Gastroesophageal sphincter (tissue), 4 donors: ENCODE results near the gene AMN1. TPM values are rescaled to one million over a fixed set of nuclear protein-coding genes. Genes with fewer than 3 reads are reported as not detected.
"Not testable (repeated sequence)": the region's sequence is repeated elsewhere in the genome, so short reads cannot be mapped to it uniquely, and the experiment has no call there.

Source experiments
- ATAC-seq: fragments of 150-250 bp; one replicate; pipeline ENCODE4 v1.9.1; 2016; ENCODE audit warnings: mild to moderate bottlenecking, moderate library complexity
- H3K27ac ChIP-seq, 4 donors: fragments of 200-600 bp; sonication (generic) in 3 of 4; 1 replicate in 3 of 4; 2 replicates in 1 of 4; pipeline ENCODE4 v1.5.1; 2016 to 2019
- H3K27me3 ChIP-seq: fragments of 200-600 bp; sonication (generic); one replicate; pipeline ENCODE4 v1.5.1; 2019
- H3K36me3 ChIP-seq, 2 donors: fragments of 200-600 bp; sonication (generic); one replicate each; pipeline ENCODE4 v1.5.1; 2019; ENCODE audit warnings: control low read depth in 1 of 2
- H3K4me1 ChIP-seq, 3 donors: fragments of 200-600 bp; sonication (generic); 1 replicate in 2 of 3; 2 replicates in 1 of 3; pipeline ENCODE4 v1.5.1; 2016 to 2019; ENCODE audit warnings: control low read depth in 2 of 3
- H3K4me3 ChIP-seq, 2 donors: fragments of 200-600 bp; sonication (generic); one replicate each; pipeline ENCODE4 v1.5.1; 2019; ENCODE audit warnings: mild to moderate bottlenecking in 1 of 2, moderate library complexity in 1 of 2
- H3K9me3 ChIP-seq, 3 donors: fragments of 200-600 bp; sonication (generic); one replicate each; pipeline ENCODE4 v1.5.1; 2017 to 2019; ENCODE audit warnings: control low read depth in 2 of 3
- EP300 ChIP-seq: sonication (generic); formaldehyde crosslinking; IDR thresholded peaks from one replicate; pipeline ENCODE4 v1.6.1; 2017; ENCODE audit warnings: antibody characterized with exemption, mild to moderate bottlenecking
- POLR2A ChIP-seq, 2 donors: fragments of 450-650 bp; IDR thresholded peaks; one replicate each; pipeline ENCODE4 v1.6.1; 2017; ENCODE audit warnings: antibody characterized with exemption in 2 of 2, mild to moderate bottlenecking in 2 of 2, moderate library complexity in 1 of 2
- POLR2AphosphoS5 ChIP-seq: sonication (generic); formaldehyde crosslinking; IDR thresholded peaks from one replicate; pipeline ENCODE4 v1.6.1; 2017; ENCODE audit warnings: antibody characterized with exemption
- WGBS, 2 donors: methylation state at CpG; one replicate each; pipeline ENCODE4 v1.1.5; 2018; ENCODE audit warnings: low coverage in 1 of 2; 5-methylcytosine and 5-hydroxymethylcytosine counted together
- total RNA-seq, 4 donors: library from RNA; depleted of rRNA; stranded (reverse); fragments of >200 nt; gene quantifications; one replicate each; pipeline ENCODE4 v1.1.0, GENCODE V29; 2016
- TF ChIP-seq, protein P1 (sequence below), 4 experiments: fragments of 200-600 bp in 2 of 4; fragments of 450-650 bp in 2 of 4; sonication (generic) in 1 of 4; IDR thresholded peaks; one replicate each; pipeline ENCODE4 v1.5.1; 2017 to 2019; ENCODE audit warnings: antibody characterized with exemption in 4 of 4, mild to moderate bottlenecking in 2 of 4, moderate library complexity in 2 of 4

AMN1 gene
- total RNA-seq, 4 donors from 2014 or later = 7.5 to 19.3 (median 9.6) TPM

DNA sequence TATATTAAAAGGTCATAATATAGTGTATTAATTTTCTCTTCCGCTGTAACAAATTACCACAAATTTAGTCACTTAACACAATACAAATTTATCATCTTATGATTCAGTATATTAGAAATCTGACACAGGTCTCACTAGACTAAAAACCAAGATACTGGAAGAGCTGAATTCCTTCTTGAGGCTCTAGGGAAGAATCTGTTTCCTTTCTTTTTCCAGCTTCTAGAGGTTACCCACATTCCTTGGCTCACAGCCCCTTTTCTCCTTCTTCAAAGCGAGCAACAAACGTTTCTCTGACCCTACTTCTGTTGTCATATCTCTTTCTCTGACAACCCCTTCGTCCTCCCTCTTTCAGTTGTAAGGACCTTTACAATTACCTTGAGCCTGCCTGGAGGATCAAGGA lies 43.4 kb upstream of the AMN1 start:
- Histone ChIP-seq H3K9me3 (no peaks in the 10 kb centered on the region), H3K4me1 (no peaks in the 10 kb centered on the region), H3K36me3 (no peaks in the 10 kb centered on the region), H3K4me3 (no peak overlapping the region), H3K27me3 (peaks cover 11% of the 10 kb centered on the region), H3K27ac (no peak overlapping the region)
- ATAC-seq = no peak
- no peak for TF ChIP-seq POLR2AphosphoS5
- TF ChIP-seq POLR2A (IDR thresholded peaks at IDR 0.05) = no peak
- no peak for TF ChIP-seq EP300
- TF ChIP-seq, protein P1, sequence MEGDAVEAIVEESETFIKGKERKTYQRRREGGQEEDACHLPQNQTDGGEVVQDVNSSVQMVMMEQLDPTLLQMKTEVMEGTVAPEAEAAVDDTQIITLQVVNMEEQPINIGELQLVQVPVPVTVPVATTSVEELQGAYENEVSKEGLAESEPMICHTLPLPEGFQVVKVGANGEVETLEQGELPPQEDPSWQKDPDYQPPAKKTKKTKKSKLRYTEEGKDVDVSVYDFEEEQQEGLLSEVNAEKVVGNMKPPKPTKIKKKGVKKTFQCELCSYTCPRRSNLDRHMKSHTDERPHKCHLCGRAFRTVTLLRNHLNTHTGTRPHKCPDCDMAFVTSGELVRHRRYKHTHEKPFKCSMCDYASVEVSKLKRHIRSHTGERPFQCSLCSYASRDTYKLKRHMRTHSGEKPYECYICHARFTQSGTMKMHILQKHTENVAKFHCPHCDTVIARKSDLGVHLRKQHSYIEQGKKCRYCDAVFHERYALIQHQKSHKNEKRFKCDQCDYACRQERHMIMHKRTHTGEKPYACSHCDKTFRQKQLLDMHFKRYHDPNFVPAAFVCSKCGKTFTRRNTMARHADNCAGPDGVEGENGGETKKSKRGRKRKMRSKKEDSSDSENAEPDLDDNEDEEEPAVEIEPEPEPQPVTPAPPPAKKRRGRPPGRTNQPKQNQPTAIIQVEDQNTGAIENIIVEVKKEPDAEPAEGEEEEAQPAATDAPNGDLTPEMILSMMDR (IDR thresholded peaks at IDR 0.05) = no peak
- 70 to 80% methylated on average over 4 of the region's 4 CpGs for WGBS, 2 donors

DNA sequence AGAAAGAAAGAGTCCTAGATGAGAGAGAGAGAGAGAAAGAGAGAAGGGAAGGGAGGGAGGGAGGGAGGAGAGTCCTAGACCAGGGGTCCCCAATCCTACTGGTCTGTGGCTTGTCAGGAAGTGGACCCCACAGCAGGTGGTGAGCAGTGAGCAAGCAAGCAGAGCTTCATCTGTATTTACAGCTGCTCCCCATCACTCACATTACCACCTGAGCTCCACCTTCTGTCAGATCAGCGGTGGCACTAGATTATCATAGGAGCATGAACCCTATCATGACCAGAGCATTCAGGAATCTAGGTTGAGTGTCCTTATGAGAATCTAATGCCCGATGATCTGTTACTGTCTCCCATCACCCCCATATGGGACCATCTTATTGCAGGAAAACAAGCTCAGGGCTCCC lies 39.2 kb upstream of the AMN1 start:
- Histone ChIP-seq H3K36me3 (no peaks in the 10 kb centered on the region), H3K4me1 (no peaks in the 10 kb centered on the region), H3K9me3 (peaks cover 0 to 5% (median 0%) of the 10 kb centered on the region in 3 donors), H3K27me3 (no peaks in the 10 kb centered on the region), H3K4me3 (no peak overlapping the region), H3K27ac (no peak overlapping the region)
- ATAC-seq = no peak
- TF ChIP-seq EP300 (no peak), POLR2AphosphoS5 (no peak), POLR2A (IDR thresholded peaks at IDR 0.05) (no peak)
- TF ChIP-seq, protein P1 (IDR thresholded peaks at IDR 0.05) = no peak
- WGBS, 2 donors = 80 to 100% methylated on average over 1 to 2 of the region's 2 CpGs

- 78 to 86% methylated on average over 1 of the region's 1 CpG for WGBS, 2 donors
- Histone ChIP-seq H3K4me1 (no peaks in the 10 kb centered on the region), H3K27ac (no peak overlapping the region), H3K36me3 (no peaks in the 10 kb centered on the region), H3K9me3 (peaks cover 0 to 5% (median 0%) of the 10 kb centered on the region in 3 donors), H3K4me3 (no peak overlapping the region), H3K27me3 (no peaks in the 10 kb centered on the region)
- no peak for ATAC-seq
- TF ChIP-seq, protein P1 (IDR thresholded peaks at IDR 0.05) = no peak
- TF ChIP-seq EP300 (no peak), POLR2A (IDR thresholded peaks at IDR 0.05) (no peak), POLR2AphosphoS5 (no peak)
Measured at GRCh38 chr12:31765931-31766330, 37.1 kb upstream of the AMN1 start.

- Histone ChIP-seq H3K36me3 (no peaks in the 10 kb centered on the region), H3K9me3 (no peaks in the 10 kb centered on the region), H3K4me1 (no peaks in the 10 kb centered on the region), H3K27me3 (no peaks in the 10 kb centered on the region), H3K27ac (no peak overlapping the region), H3K4me3 (no peak overlapping the region)
- ATAC-seq = no peak
- TF ChIP-seq, protein P1 (IDR thresholded peaks at IDR 0.05) = no peak
- TF ChIP-seq POLR2AphosphoS5 (no peak), EP300 (no peak), POLR2A (IDR thresholded peaks at IDR 0.05) (no peak)
- 37 to 43% methylated on average over 2 of the region's 4 CpGs for WGBS, 2 donors
Measured at GRCh38 chr12:31759632-31760459, 31.0 kb upstream of the AMN1 start.

DNA sequence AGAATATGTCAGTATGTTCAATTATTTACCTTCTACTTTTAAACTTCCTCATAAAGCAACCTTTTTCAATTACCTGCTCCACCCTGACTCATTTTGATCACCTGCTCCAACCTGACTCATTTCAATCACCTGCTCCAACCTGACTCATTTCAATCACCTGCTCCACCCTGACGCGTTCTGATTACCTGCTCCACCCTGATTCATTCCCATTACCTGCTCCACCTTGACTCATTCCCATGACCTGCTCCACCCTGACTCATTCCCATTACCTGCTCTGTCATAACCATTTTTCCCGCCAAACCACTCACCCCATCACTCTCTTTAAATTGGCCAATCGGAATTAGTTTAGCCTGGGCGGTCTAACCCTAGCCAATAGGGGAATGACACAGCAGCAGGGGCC lies 29.5 kb upstream of the AMN1 start:
- 97 to 100% methylated on average over 3 to 4 of the region's 5 CpGs for WGBS, 2 donors
- H3K4me3 ChIP-seq, H3K9me3 ChIP-seq, ATAC-seq, H3K4me1 ChIP-seq, H3K27me3 ChIP-seq, H3K27ac ChIP-seq, H3K36me3 ChIP-seq: not testable (repeated sequence)
